B cell (primary cell): ENCODE results near the gene ECHDC3. TPM values are rescaled to one million over a fixed set of nuclear protein-coding genes. Genes with fewer than 3 reads are reported as not detected.
A peak's percentile ranks its signal among the peaks of the same experiment; 100 is the strongest.

Experiments used
- ATAC-seq: fragments of 200-7000 bp; cut with Tn5 transposase; one replicate; pipeline ENCODE4 v1.10.0; 2021; ENCODE audit warnings: low read depth, mild to moderate bottlenecking, moderate number of reproducible peaks, moderate library complexity
- CTCF ChIA-PET: fragments of 350-600 bp; sonication (Branson Sonifier 250); formaldehyde crosslinking; loops from one replicate; lab custom pipeline; 2021; ENCODE audit warnings: antibody characterized with exemption, inconsistent platforms; lab: Charles Lee
- POLR2A ChIA-PET: fragments of 350-600 bp; sonication (Branson Sonifier 250); formaldehyde crosslinking; loops from one replicate; lab custom pipeline; 2021; ENCODE audit warnings: antibody characterized with exemption; lab: Charles Lee
- DNase-seq: peaks from one replicate; pipeline ENCODE4 v3.0.0; 2013
- H2AFZ ChIP-seq: 2 replicates; pipeline ENCODE4 v1.6.1; 2012; ENCODE audit warnings: mild to moderate bottlenecking, low read depth, low read length; ENCODE audit not compliant: insufficient read depth, poor library complexity, severe bottlenecking
- H3K27ac ChIP-seq, 2 donors: 1 replicate in 1 of 2; 2 replicates in 1 of 2; pipeline ENCODE4 v1.5.1; 2012 to 2013; ENCODE audit warnings: low read length in 2 of 2, mild to moderate bottlenecking in 2 of 2, moderate library complexity in 1 of 2
- H3K27me3 ChIP-seq, 4 experiments: fragments of 200-600 bp in 1 of 4; sonication (generic) in 1 of 4; replicated peaks in 1 of 4; 1 replicate in 2 of 4; 2 replicates in 2 of 4; pipeline versions ENCODE4 v1.6.1 to v1.7.0; 2013 to 2016; ENCODE audit warnings: low read length in 3 of 4, mild to moderate bottlenecking in 2 of 4, mixed read lengths in 1 of 4, moderate library complexity in 1 of 4; ENCODE audit not compliant: insufficient read depth in 4 of 4, control insufficient read depth in 3 of 4; ENCODE audit errors: control extremely low read depth in 1 of 4
- H3K36me3 ChIP-seq, 2 experiments: replicated peaks in 1 of 2; 1 replicate in 1 of 2; 2 replicates in 1 of 2; pipeline versions ENCODE4 v1.6.1 to v1.7.1; 2013; ENCODE audit warnings: low read length in 1 of 2; ENCODE audit not compliant: insufficient read depth in 2 of 2, control insufficient read depth in 1 of 2; ENCODE audit errors: control extremely low read depth in 1 of 2, extremely low read depth in 1 of 2
- H3K4me1 ChIP-seq, 2 donors: fragments of 200-600 bp in 1 of 2; sonication (generic) in 1 of 2; 1 replicate in 1 of 2; 2 replicates in 1 of 2; pipeline versions ENCODE4 v1.5.1 to v1.6.1; 2013 to 2017; ENCODE audit warnings: low read length in 2 of 2; ENCODE audit not compliant: control insufficient read depth in 2 of 2, insufficient read depth in 2 of 2
- H3K4me2 ChIP-seq: replicated peaks from 2 replicates; pipeline ENCODE3; 2012; ENCODE audit warnings: mild to moderate bottlenecking, low read depth, low read length; ENCODE audit not compliant: poor library complexity, severe bottlenecking
- H3K4me3 ChIP-seq, 5 experiments: fragments of 200-600 bp in 1 of 5; sonication (generic) in 1 of 5; 1 replicate in 3 of 5; 2 replicates in 2 of 5; pipeline versions ENCODE4 v1.5.1 to v1.7.0; 2011 to 2016; ENCODE audit warnings: low read length in 4 of 5, mild to moderate bottlenecking in 4 of 5, low read depth in 2 of 5, control low read depth in 1 of 5, moderate library complexity in 1 of 5; ENCODE audit not compliant: insufficient read depth in 1 of 5; ENCODE audit errors: control extremely low read depth in 1 of 5, extremely low read depth in 1 of 5
- H3K79me2 ChIP-seq: fragments of 200-600 bp; sonication (generic); one replicate; pipeline ENCODE4 v1.6.0; 2016; ENCODE audit warnings: low read length; ENCODE audit not compliant: control insufficient read depth, insufficient read depth
- H3K9ac ChIP-seq: fragments of 200-600 bp; sonication (generic); 2 replicates; pipeline ENCODE4 v1.6.1; 2017; ENCODE audit warnings: mild to moderate bottlenecking, low read length, moderate library complexity
- H3K9me3 ChIP-seq, 3 donors: one replicate each; pipeline versions ENCODE4 v1.6.1 to v1.7.1; 2013; ENCODE audit warnings: low read length in 2 of 3; ENCODE audit not compliant: control insufficient read depth in 2 of 3, insufficient read depth in 1 of 3; ENCODE audit errors: control extremely low read depth in 1 of 3
- H4K20me1 ChIP-seq: 2 replicates; pipeline ENCODE4 v1.6.0; 2012; ENCODE audit warnings: mild to moderate bottlenecking, low read length; ENCODE audit not compliant: insufficient read depth, control insufficient read depth, poor library complexity, severe bottlenecking
- H3K27ac Mint-ChIP-seq: one replicate; pipeline ENCODE4 v1.8.0; 2021; ENCODE audit warnings: mixed read lengths
- H3K27me3 Mint-ChIP-seq: one replicate; pipeline ENCODE4 v1.8.0; 2021; ENCODE audit warnings: mixed read lengths
- H3K4me1 Mint-ChIP-seq: one replicate; pipeline ENCODE4 v1.8.0; 2021; ENCODE audit warnings: mixed read lengths
- H3K4me3 Mint-ChIP-seq: one replicate; pipeline ENCODE4 v1.8.0; 2021; ENCODE audit warnings: mixed read lengths
- H3K9me3 Mint-ChIP-seq: one replicate; pipeline ENCODE4 v1.8.0; 2022; ENCODE audit warnings: mixed read lengths; ENCODE audit not compliant: insufficient read depth
- CTCF ChIP-seq: fragments of 200-600 bp; IDR thresholded peaks from one replicate; pipeline ENCODE4 v1.8.0; 2022; ENCODE audit warnings: antibody characterized with exemption, mild to moderate bottlenecking
- EZH2 ChIP-seq: IDR thresholded peaks from 2 replicates; pipeline ENCODE4 v1.6.1; 2012; ENCODE audit warnings: borderline replicate concordance, low read depth, mild to moderate bottlenecking, moderate library complexity, low read length; ENCODE audit not compliant: insufficient read depth, poor library complexity, severe bottlenecking
- WGBS: methylation state at CpG from one replicate; pipeline ENCODE4 v1.1.5; 2013; ENCODE audit warnings: missing lambda C conversion rate; ENCODE audit not compliant: insufficient coverage; 5-methylcytosine and 5-hydroxymethylcytosine counted together
- intact Hi-C: fragments of 100-400 bp; cut with micrococcal nuclease; formaldehyde crosslinking; loops from one replicate; pipeline ENCODE4 v1.10.0; 2022
- polyA plus RNA-seq: library from polyadenylated mRNA; depleted of rRNA; stranded (reverse); fragments of >200 nt; gene quantifications from 2 replicates; pipeline ENCODE4 v1.2.3, GENCODE V29; 2012
- total RNA-seq, 2 donors: library from RNA; stranded (reverse); fragments of 120-200 nt in 1 of 2; gene quantifications; 1 replicate in 1 of 2; 2 replicates in 1 of 2; pipeline versions ENCODE4 v1.2.3 to v1.2.4, GENCODE V29; 2013 to 2022

The ECHDC3 gene
- total and polyA plus RNA-seq, 2 donors (not counting 1 experiment from before 2014, with no cell fraction given), result 3.9 to 9.6 TPM

- no peak overlapping the region for H3K27ac ChIP-seq
Observed at GRCh38 chr10:11757821-11758463, 15.8 kb downstream of the ECHDC3 start.

More at GRCh38 chr10:11757821-11758463, 15.8 kb downstream of the ECHDC3 start:
- Histone ChIP-seq H2AFZ (peak overlapping the region; percentile 3), H4K20me1 (no peaks in the 10 kb centered on the region), H3K9ac (no peak overlapping the region), H3K4me2 (no peak overlapping the region), H3K9me3 (no peaks in the 10 kb centered on the region), H3K27me3 (no peaks in the 10 kb centered on the region), H3K79me2 (peaks cover 8% of the 10 kb centered on the region), H3K4me1 (peaks cover 0 to 7% of the 10 kb centered on the region in 2 donors), H3K36me3 (no peaks in the 10 kb centered on the region), H3K4me3 (no peak overlapping the region)
- H3K27me3 Mint-ChIP-seq, result no peaks in the 10 kb centered on the region
- H3K4me3 Mint-ChIP-seq, result no peak overlapping the region
- H3K9me3 Mint-ChIP-seq, result no peaks in the 10 kb centered on the region
- intact Hi-C loops, result loop anchor here (1.0 kb wide), 5 partner anchors 16 to 334 kb away; partner anchors contain the start of gene ECHDC3
- ChIA-PET POLR2A (interaction anchor here (0.6 kb wide), 1 partner anchor 242 kb away, joined by 4 read pairs; no protein-coding TSS in a partner anchor), CTCF (interaction anchor here (0.6 to 7.8 kb wide), 61 partner anchors 8 to 645 kb away, joined by 3 to 95 read pairs (median 4); partner anchors contain the start of gene ECHDC3)
- H3K4me1 Mint-ChIP-seq, result peaks cover 6% of the 10 kb centered on the region
- peak; percentile 90 for TF ChIP-seq CTCF
- TF ChIP-seq EZH2, result no peak
- 47% methylated on average over 9 of the region's 11 CpGs for WGBS
- H3K27ac Mint-ChIP-seq, result peak overlapping the region; percentile 72
- DNase-seq (peak; percentile 85), ATAC-seq (peak; percentile 98)
